Fibroblast of lung (primary cell): ENCODE results near the gene HELLS. TPM values are rescaled to one million over a fixed set of nuclear protein-coding genes. Genes with fewer than 3 reads are reported as not detected.
"Not testable (repeated sequence)": the region's sequence is repeated elsewhere in the genome, so short reads cannot be mapped to it uniquely, and the experiment has no call there.

Source experiments
- DNase-seq, 2 donors: peaks; one replicate each; pipeline versions ENCODE4 v3.0.0 to v3.0.0-alpha.2; 2010; ENCODE audit warnings: low read depth in 2 of 2
- H2AFZ ChIP-seq: 2 replicates; pipeline ENCODE4 v1.5.1; 2012; ENCODE audit warnings: low read length, control low read depth, inconsistent platforms
- H3K27ac ChIP-seq: 2 replicates; pipeline ENCODE4 v1.5.1; 2011; ENCODE audit warnings: low read length, control low read depth; ENCODE audit not compliant: insufficient read depth
- H3K27me3 ChIP-seq: 2 replicates; pipeline ENCODE4 v1.5.1; 2011; ENCODE audit warnings: mild to moderate bottlenecking, low read length; ENCODE audit not compliant: control insufficient read depth, insufficient read depth
- H3K36me3 ChIP-seq: 2 replicates; pipeline ENCODE4 v1.5.1; 2011; ENCODE audit warnings: low read length; ENCODE audit not compliant: control insufficient read depth, insufficient read depth
- H3K4me1 ChIP-seq: 2 replicates; pipeline ENCODE4 v1.5.1; 2011; ENCODE audit warnings: low read length; ENCODE audit not compliant: control insufficient read depth, insufficient read depth; ENCODE audit errors: extremely low read depth
- H3K4me2 ChIP-seq: 2 replicates; pipeline ENCODE4 v1.5.1; 2011; ENCODE audit warnings: low read length, control low read depth; ENCODE audit not compliant: insufficient read depth; ENCODE audit errors: extremely low read depth
- H3K4me3 ChIP-seq, 4 experiments: fragments of 200-600 bp in 1 of 4; sonication (generic) in 1 of 4; replicated peaks in 1 of 4; 2 replicates each; pipeline ENCODE4 v1.5.1; 2011 to 2016; ENCODE audit warnings: low read length in 4 of 4, low read depth in 3 of 4, mild to moderate bottlenecking in 3 of 4, control low read depth in 2 of 4, inconsistent platforms in 1 of 4, mixed read lengths in 1 of 4; ENCODE audit not compliant: insufficient read depth in 1 of 4; ENCODE audit errors: control extremely low read depth in 1 of 4
- H3K79me2 ChIP-seq: 2 replicates; pipeline ENCODE4 v1.5.1; 2012; ENCODE audit warnings: mild to moderate bottlenecking, low read length, inconsistent platforms; ENCODE audit not compliant: control insufficient read depth, insufficient read depth
- H3K9ac ChIP-seq: 2 replicates; pipeline ENCODE4 v1.5.1; 2011; ENCODE audit warnings: mild to moderate bottlenecking, low read length, control low read depth; ENCODE audit not compliant: insufficient read depth
- H3K9me3 ChIP-seq: 2 replicates; pipeline ENCODE4 v1.5.1; 2012; ENCODE audit warnings: low read depth, low read length; ENCODE audit not compliant: control insufficient read depth, insufficient read depth
- H4K20me1 ChIP-seq: 2 replicates; pipeline ENCODE4 v1.5.1; 2011; ENCODE audit warnings: low read length; ENCODE audit not compliant: control insufficient read depth, insufficient read depth; ENCODE audit errors: extremely low read depth
- EZH2 ChIP-seq: IDR thresholded peaks from 2 replicates; pipeline ENCODE4 v1.5.1; 2012; ENCODE audit warnings: low read length, control low read depth, mild to moderate bottlenecking; ENCODE audit errors: missing control alignments
- polyA plus RNA-seq, 2 donors: library from polyadenylated mRNA; depleted of rRNA in 1 of 2; stranded (reverse) in 1 of 2; unstranded in 1 of 2; fragments of >200 nt; gene quantifications; 2 replicates each; pipeline ENCODE4 v1.2.1, GENCODE V29; 2011 to 2012; ENCODE audit warnings: missing spikeins in 1 of 2
- total RNA-seq: library from RNA; depleted of rRNA; stranded (reverse); fragments of >200 nt; gene quantifications from 2 replicates; pipeline ENCODE4 v1.2.1, GENCODE V29; 2014
- TF ChIP-seq, protein P1 (sequence below), 2 donors: IDR thresholded peaks in 1 of 2; conservative IDR thresholded peaks in 1 of 2; 1 replicate in 1 of 2; 2 replicates in 1 of 2; pipeline ENCODE4 v1.5.1; 2011 to 2012; ENCODE audit warnings: low read length in 2 of 2, control low read depth in 1 of 2, inconsistent platforms in 1 of 2, low read depth in 1 of 2, mild to moderate bottlenecking in 1 of 2

HELLS gene
- total and polyA plus RNA-seq, 2 donors (not counting 1 experiment from before 2014, with no cell fraction given): 5.6 to 18.3 TPM

- Histone ChIP-seq H3K4me2 (peak overlapping the region; percentile 97), H3K27ac (peak overlapping the region; percentile 37)
- DNase-seq: peak; percentile 22 to 30
Measured at GRCh38 chr10:94546049-94546900, 687 bp downstream of the HELLS start.

GRCh38 chr10:94546901-94547185 lies 1.3 kb downstream of the HELLS start:
- H3K79me2 ChIP-seq: peaks cover 24% of the 10 kb centered on the region
- peak; percentile 18 to 31 for DNase-seq
- no peaks in the 10 kb centered on the region for H3K4me1 ChIP-seq
- H2AFZ ChIP-seq: peak overlapping the region; percentile 78
- no peaks in the 10 kb centered on the region for H4K20me1 ChIP-seq
- no peak overlapping the region for H3K9ac ChIP-seq
- H3K36me3 ChIP-seq: no peaks in the 10 kb centered on the region
- no peaks in the 10 kb centered on the region for H3K9me3 ChIP-seq
- peak overlapping the region; percentile 64 to 91 (median 78) for H3K4me3 ChIP-seq
- H3K4me2 ChIP-seq: peak overlapping the region; percentile 97
- no peak overlapping the region for H3K27ac ChIP-seq
- no peaks in the 10 kb centered on the region for H3K27me3 ChIP-seq
- TF ChIP-seq, protein P1, sequence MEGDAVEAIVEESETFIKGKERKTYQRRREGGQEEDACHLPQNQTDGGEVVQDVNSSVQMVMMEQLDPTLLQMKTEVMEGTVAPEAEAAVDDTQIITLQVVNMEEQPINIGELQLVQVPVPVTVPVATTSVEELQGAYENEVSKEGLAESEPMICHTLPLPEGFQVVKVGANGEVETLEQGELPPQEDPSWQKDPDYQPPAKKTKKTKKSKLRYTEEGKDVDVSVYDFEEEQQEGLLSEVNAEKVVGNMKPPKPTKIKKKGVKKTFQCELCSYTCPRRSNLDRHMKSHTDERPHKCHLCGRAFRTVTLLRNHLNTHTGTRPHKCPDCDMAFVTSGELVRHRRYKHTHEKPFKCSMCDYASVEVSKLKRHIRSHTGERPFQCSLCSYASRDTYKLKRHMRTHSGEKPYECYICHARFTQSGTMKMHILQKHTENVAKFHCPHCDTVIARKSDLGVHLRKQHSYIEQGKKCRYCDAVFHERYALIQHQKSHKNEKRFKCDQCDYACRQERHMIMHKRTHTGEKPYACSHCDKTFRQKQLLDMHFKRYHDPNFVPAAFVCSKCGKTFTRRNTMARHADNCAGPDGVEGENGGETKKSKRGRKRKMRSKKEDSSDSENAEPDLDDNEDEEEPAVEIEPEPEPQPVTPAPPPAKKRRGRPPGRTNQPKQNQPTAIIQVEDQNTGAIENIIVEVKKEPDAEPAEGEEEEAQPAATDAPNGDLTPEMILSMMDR (conservative IDR thresholded peaks at IDR 0.05 in 1 of 2, IDR thresholded peaks at IDR 0.05 in 1 of 2; ENCODE audit: low read depth in 1 of 2, low read length in 2 of 2): no peak
- TF ChIP-seq EZH2: no peak

More at GRCh38 chr10:94546049-94546900, 687 bp downstream of the HELLS start:
- H3K4me3 ChIP-seq: peak overlapping the region; percentile 64 to 91 (median 78)
- H3K36me3 ChIP-seq: no peaks in the 10 kb centered on the region
- TF ChIP-seq, protein P1 (conservative IDR thresholded peaks at IDR 0.05 in 1 of 2, IDR thresholded peaks at IDR 0.05 in 1 of 2; ENCODE audit: low read depth in 1 of 2, low read length in 2 of 2): no peak
- no peak for TF ChIP-seq EZH2
- H3K27me3 ChIP-seq: no peaks in the 10 kb centered on the region
- peak overlapping the region; percentile 79 for H3K9ac ChIP-seq
- peaks cover 24% of the 10 kb centered on the region for H3K79me2 ChIP-seq
- H3K9me3 ChIP-seq: no peaks in the 10 kb centered on the region
- peak overlapping the region; percentile 78 for H2AFZ ChIP-seq
- H4K20me1 ChIP-seq: no peaks in the 10 kb centered on the region
- no peaks in the 10 kb centered on the region for H3K4me1 ChIP-seq

GRCh38 chr10:94549221-94549620 lies 3.6 kb downstream of the HELLS start:
- H2AFZ ChIP-seq: no peak overlapping the region
- no peak overlapping the region for H3K4me2 ChIP-seq
- no peak for DNase-seq
- no peak overlapping the region for H3K27ac ChIP-seq
- peaks cover 24% of the 10 kb centered on the region for H3K79me2 ChIP-seq
- no peaks in the 10 kb centered on the region for H4K20me1 ChIP-seq
- no peak overlapping the region for H3K4me3 ChIP-seq
- TF ChIP-seq, protein P1 (conservative IDR thresholded peaks at IDR 0.05 in 1 of 2, IDR thresholded peaks at IDR 0.05 in 1 of 2; ENCODE audit: low read depth in 1 of 2, low read length in 2 of 2): no peak
- no peak for TF ChIP-seq EZH2
- no peak overlapping the region for H3K9ac ChIP-seq
- no peaks in the 10 kb centered on the region for H3K9me3 ChIP-seq
- no peaks in the 10 kb centered on the region for H3K27me3 ChIP-seq
- no peaks in the 10 kb centered on the region for H3K36me3 ChIP-seq
- no peaks in the 10 kb centered on the region for H3K4me1 ChIP-seq

DNA sequence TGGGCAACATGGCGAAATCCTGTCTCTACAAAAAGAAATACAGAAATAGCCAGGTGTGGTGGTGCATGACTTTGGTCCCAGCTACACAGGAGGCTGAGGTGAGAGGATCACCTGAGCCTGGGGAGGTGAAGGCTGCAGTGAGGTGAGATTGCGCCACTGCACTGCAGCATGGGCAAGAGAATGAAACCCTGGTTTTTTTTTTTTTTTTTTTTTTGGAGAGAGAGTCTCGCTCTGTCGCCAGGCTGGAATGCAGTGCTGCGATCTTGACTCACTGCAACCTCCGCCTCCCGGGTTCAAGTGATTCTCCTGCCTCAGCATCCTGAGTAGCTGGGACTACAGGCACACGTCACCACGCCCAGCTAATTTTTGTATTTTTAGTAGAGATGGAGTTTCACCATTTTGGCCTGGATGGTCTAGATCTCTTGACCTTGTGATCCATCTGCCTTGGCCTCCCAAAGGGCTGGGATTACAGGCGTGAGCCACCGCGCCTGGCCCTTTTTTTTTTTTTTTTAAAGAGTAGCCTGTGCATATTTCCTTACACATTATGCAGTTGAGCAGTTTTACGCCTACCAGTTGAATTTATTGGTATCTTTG lies 22.2 kb downstream of the HELLS start:
- H3K4me3 ChIP-seq, H3K27ac ChIP-seq, H3K4me2 ChIP-seq, H2AFZ ChIP-seq, H3K9ac ChIP-seq, H4K20me1 ChIP-seq, H3K36me3 ChIP-seq, H3K27me3 ChIP-seq, H3K9me3 ChIP-seq, DNase-seq, H3K79me2 ChIP-seq, H3K4me1 ChIP-seq: not testable (repeated sequence)
